ENCODE data around the gene AKR1E2.
A peak's percentile ranks its signal among the peaks of the same experiment; 100 is the strongest.

AKR1E2 gene

DNA sequence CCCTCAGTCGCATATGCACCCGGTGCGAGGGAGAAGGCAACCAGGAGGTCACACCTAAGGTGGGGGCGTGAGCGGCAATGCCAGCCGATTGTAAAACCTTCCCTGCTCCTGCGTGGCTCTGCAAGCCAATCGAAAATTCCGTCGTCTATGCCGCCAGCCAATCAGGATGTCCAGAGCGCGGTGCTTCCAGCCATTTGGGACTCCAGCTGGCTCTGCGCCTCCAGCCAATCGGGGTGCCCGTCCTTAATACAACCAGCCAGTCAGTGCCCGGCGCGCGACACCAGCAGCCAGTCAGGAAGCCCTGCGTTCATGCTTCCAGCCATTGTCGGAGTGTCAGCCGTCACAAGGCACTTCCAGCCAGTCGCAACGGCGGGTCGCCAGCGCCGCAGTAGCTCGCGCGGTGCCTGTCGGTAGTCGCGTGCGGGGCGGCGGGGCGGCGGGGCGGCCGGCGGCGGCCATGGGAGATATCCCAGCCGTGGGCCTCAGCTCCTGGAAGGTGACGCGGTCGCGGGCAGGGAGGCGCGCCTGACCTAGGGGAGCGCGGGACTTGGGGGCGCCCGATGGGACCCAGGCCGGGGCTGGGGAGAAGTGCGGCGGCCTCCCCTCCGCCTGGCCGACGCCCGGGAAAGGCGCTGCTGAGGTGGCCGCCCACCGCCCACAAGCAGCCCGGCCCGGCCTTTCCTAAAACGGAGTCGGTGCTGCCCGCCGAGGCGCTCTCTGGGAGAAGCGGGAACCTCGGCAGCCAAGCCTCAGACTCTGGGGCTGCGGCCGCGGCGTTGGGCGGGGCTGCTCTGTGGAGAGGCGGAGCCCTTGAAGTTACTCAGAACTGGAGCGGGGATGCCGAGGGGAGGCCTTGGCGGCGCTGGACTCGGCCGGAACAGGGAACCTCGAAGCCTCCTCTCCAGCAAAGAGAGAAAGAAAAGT lies at the start of gene AKR1E2:
AKR1E2 (plus strand) TSS at position 340 of the 924 bp plus-strand sequence; CDS start at position 458, 118 bp downstream.
- peak; percentile 85 to 88 for DNase-seq

DNA sequence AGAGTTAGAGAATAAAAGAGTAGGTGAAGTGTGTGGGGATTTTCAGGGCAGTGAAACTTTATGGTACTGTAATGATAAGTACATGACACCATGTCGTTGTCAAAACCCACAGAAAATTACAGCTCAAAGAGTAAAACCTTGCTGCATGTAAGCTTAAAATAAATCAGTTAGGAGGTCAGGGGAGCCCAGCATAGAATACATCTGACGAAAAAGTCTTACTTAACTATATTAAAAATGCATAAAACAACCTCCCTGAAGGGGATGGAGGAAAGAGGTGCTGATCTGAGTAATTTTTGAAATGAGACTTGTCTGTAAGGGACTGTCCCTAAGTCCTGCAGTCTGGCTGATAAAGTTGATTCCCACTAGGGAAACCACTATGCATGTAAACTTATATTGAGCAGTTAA lies 49.8 kb upstream of the AKR1E2 start:
- no peak for TF ChIP-seq GATA1 (IDR thresholded peaks at IDR 0.05; ENCODE audit: low read depth, low read length)
- no peak for TF ChIP-seq POLR2A (IDR thresholded peaks at IDR 0.05; ENCODE audit: low read length)
- DNase-seq: no peak

More for the DNA sequence above, at the start of gene AKR1E2:
- peak; percentile 43 for TF ChIP-seq POLR2A (IDR thresholded peaks at IDR 0.05; ENCODE audit: low read length)
- no peak for TF ChIP-seq GATA1 (IDR thresholded peaks at IDR 0.05; ENCODE audit: low read depth, low read length)

DNA sequence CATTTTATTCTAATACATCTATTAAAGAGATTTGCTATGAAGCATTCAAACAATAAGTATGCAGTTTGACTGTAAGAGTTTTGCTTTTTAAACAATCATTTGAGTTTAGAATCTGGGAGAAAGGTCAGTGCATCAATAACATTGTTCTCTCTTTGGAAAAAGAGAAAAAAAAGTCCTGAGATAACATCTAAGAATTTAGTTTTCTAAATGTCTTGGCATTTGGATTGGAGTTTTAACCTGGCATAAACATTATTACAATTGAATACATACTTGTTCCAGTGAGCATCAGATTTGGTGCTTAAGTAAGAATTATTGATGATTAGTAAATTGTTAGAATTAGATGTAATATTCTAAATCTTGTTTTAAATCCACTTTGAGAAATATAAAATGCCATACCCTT lies 47.2 kb upstream of the AKR1E2 start:
- TF ChIP-seq GATA1 (IDR thresholded peaks at IDR 0.05; ENCODE audit: low read depth, low read length) (no peak), POLR2A (IDR thresholded peaks at IDR 0.05; ENCODE audit: low read length) (no peak)

DNA sequence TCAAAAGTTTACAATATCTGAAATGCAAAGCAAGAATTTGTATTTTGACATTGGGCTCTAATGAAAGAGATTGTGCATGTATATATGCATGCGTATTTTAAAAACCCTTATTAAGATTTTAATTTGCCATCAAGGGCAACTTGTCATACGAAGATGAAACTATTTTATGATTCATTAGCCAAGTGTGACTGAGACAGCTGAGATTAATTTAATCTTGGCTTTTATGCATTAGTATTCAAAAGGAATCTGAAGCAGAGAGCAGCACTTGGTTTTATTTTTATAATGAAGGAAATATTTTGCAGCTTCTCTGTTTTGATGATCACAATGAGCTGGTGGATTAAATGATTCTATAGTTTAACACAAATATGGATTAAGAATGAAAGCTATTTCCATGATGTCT lies 45.9 kb upstream of the AKR1E2 start:
- DNase-seq: no peak
- TF ChIP-seq GATA1 (IDR thresholded peaks at IDR 0.05; ENCODE audit: low read depth, low read length) (no peak), POLR2A (IDR thresholded peaks at IDR 0.05; ENCODE audit: low read length) (no peak)

More for the DNA sequence above, 47.2 kb upstream of the AKR1E2 start:
- no peak for DNase-seq

DNA sequence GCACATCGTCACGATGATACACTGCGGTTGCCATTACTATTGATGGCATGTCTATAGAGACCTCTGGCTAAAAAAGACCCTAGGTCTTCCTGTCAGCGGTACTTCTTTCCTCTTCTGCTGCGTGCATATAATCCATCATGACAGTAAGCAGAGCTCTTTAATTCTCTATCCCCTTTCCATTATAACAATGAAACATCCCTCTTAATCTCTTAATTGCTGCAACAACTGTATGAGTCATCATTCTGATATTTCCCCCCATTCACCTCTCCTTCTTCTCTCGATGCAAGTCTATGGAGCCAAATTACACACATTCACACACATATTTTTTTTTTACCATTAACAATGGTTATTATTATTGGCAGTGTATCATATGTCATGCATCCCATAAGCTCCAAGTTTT lies 45.2 kb upstream of the AKR1E2 start:
- DNase-seq: no peak
- TF ChIP-seq GATA1 (IDR thresholded peaks at IDR 0.05; ENCODE audit: low read depth, low read length) (no peak), POLR2A (IDR thresholded peaks at IDR 0.05; ENCODE audit: low read length) (no peak)

DNA sequence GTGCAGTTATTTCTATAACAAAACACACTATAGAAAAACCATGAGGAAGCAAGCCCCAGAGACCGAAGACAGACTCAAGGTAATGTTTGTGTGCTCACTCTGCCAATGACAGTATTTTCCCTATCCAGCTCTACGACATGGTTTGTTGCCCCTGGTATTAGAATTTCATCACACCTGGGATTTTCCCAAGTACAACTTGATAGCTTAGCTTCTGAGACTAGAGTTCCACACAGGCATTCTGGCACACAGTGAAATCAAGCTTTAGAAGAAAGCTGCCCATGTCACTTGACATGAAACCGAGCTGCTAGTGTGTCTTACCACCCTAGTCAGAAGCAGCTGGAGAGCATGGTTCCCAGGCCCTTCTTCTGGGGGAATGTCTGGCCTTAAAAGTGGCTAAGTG lies 44.1 kb upstream of the AKR1E2 start:
- no peak for DNase-seq
- TF ChIP-seq GATA1 (IDR thresholded peaks at IDR 0.05; ENCODE audit: low read depth, low read length) (no peak), POLR2A (IDR thresholded peaks at IDR 0.05; ENCODE audit: low read length) (no peak)

DNA sequence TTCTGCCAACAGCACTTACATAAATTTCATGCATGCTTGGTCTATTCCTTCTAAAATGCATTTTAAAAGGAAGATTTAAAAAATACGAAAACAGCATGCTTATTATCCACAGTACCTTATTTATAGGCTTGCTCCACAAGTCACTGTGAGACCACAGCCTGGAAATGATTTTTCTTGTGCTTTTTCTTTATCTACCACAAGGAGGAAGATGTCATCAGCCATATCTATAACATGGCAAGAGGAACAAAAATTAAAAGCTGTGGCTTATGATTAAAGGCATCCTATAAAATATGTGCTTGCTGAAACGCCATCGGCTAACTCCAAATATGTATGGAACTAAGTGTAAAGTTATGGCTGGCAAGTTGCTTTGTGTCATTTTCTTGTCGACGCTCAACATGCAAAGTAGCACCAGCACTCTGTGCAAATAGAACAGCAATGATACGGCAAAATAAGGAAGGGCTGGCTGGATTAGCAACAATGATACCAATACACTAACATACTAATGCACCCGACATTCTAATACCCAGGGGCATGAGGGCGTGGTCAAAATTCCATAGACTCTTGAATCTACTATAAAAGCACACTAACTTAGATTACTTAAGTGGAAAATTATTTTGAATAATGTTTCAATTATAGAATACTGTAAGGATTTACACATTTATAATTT lies 41.2 kb upstream of the AKR1E2 start:
- TF ChIP-seq GATA1 (IDR thresholded peaks at IDR 0.05; ENCODE audit: low read depth, low read length) (no peak), POLR2A (IDR thresholded peaks at IDR 0.05; ENCODE audit: low read length) (no peak)
- no peak for DNase-seq

DNA sequence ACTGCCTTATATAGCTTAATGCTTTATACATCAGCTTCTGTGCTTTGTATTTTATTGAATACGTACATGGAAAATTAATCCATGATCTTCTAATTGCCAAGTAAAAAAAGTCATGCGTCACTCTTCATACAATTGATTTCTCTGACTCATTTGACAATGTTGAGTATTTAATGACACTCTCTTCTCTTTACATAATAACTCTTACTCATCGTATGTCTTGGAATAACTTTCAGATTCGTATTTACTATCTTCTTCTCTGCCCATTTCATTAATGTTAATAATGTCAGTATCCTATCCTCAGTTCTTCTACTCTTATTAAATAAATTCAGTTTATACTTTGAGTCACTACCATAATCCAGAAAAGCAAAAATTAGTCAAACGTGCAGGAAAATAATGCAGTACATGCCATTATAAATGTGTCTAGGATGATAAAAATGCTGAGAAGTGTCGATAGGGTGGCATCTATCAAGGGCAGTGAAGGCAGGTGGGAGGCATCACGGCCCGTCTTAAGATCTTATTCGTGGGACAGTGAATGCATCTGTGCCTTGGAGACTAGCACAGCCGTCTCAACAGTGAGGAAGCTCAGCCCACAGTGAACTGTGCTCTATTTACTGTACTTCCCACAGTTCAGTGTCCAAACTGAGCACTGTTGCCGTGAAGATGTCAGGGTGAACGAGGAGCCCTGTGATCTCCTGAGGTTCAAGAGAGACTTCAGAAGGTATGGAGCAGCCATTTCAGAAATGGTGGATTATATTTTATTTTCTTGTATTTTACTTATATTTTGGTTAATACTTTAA lies 39.8 kb upstream of the AKR1E2 start:
- DNase-seq: no peak
- TF ChIP-seq POLR2A (IDR thresholded peaks at IDR 0.05; ENCODE audit: low read length) (no peak), GATA1 (IDR thresholded peaks at IDR 0.05; ENCODE audit: low read depth, low read length) (no peak)

DNA sequence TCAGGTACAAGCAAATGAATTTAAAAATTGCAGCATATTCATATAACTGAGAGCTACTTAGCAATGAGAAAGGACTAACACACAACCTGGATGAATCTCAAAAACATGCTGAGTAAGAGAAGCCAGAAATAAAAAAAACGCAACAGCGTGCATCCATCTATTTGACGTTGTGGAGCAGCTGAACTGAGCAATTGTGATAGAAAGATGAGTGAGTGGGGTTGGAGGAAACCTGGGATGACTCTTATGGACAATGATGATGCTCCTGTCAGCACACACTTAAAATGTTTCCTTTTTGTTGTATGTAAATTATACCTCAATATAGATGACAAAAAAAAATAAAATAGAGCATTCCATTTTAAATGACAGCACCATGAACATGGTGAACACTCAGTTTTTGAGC lies 36.0 kb upstream of the AKR1E2 start:
- DNase-seq: no peak
- no peak for TF ChIP-seq GATA1 (IDR thresholded peaks at IDR 0.05; ENCODE audit: low read depth, low read length)

DNA sequence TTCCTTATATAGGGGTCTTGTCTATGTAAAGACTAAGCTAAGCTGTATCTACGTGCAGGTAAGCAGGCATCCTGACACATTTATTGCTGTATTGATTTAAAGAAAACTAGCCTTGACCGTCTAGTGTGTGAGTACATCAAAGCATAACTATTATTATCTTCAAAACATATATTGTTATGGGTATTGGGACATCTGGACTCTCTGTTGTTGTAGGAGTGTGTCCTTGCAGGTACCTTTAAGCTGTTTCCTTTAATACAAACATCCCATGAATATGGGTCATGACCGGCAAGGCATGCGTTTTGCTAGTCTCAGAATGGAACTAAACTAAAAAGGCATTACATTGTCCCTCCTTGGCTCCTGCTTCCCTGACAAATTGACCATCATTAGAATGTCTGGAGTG lies 35.1 kb upstream of the AKR1E2 start:
- no peak for DNase-seq
- no peak for TF ChIP-seq POLR2A (IDR thresholded peaks at IDR 0.05; ENCODE audit: low read length)
- no peak for TF ChIP-seq GATA1 (IDR thresholded peaks at IDR 0.05; ENCODE audit: low read depth, low read length)

DNA sequence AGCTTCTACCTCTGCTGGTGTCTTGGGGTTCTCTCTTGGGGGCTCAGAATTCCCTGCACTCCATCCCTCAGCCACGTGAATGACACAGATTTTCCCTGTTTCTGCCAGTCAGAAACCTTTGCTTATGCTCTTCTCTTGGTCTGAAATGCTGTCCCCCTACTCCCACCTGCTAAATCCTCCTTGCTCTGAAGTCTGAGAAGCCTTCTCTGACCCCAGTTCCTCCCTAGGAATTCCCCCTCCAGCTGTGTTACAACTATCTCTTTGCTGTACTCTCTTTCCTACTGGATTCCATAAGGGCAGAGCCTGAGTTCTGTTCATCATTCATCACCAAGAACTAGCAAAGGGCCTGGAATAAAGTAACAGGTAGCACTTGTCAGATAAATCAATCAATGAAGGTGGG lies 33.6 kb upstream of the AKR1E2 start:
- no peak for DNase-seq
- no peak for TF ChIP-seq GATA1 (IDR thresholded peaks at IDR 0.05; ENCODE audit: low read depth, low read length)
- no peak for TF ChIP-seq POLR2A (IDR thresholded peaks at IDR 0.05; ENCODE audit: low read length)

DNA sequence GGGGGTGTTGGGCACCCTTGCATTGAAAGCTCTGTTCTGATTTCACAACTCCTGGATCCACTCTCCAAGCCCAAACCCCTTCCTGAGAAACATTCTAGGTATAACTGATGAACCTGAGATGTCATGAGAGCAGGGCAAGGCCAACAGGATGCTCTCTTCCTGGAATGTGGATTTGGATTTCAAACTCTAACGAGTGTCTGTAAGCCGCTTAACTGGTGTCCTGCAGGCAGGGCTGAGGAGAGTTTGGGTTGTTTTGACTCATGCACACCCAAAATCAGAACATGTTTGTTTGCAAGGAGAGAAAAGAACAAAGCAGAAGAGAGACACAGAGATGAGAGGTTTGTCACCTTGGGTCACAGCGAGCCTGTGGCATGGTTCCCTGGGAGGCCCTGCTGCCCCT lies 24.6 kb upstream of the AKR1E2 start:
- no peak for TF ChIP-seq GATA1 (IDR thresholded peaks at IDR 0.05; ENCODE audit: low read depth, low read length)
- no peak for TF ChIP-seq POLR2A (IDR thresholded peaks at IDR 0.05; ENCODE audit: low read length)
- no peak for DNase-seq

DNA sequence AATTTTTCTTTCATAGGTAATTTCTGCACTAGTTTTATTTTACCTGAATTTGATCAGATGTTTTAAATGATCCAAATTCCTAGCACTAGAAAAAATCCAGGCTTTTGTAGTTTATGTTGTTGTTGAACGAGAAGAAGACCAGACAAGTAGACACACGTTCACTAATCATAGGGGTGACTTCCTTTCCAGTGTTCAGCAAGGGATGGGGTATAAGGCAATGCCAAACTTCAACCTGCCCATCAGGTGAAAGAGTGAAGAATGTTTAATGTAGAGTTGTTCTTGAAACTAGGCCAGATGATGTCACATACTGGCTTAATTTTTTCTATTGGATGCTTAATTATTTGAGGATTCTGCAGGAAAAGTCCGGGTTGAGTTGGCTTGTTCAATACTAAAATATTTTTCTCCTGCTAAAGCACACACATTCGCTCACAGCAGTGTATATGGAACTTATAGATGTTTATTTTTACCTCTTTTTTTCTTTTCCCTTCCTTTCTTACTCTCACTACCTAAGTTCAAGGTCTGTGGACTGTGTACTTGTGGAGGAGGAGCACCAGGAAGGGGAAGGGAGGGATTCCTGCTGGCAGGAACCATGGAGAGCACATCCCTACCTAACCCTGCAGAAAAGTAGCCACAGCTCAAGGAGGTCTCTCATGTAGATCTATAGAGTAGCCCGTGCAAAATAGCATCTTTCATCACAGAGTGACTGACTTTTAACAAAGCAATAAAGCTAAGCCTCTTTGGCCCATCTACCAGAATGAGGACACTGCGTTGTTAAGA lies 23.1 kb upstream of the AKR1E2 start:
- DNase-seq: no peak
- TF ChIP-seq POLR2A (IDR thresholded peaks at IDR 0.05; ENCODE audit: low read length) (no peak), GATA1 (IDR thresholded peaks at IDR 0.05; ENCODE audit: low read depth, low read length) (no peak)

Data from erythroblast (primary cell).